RWPE2 (cell line): Measurements from ENCODE around the gene LIMS1.

ENCODE experiments used
- ATAC-seq: fragments of 200-7000 bp; cut with Tn5 transposase; 3 replicates; pipeline ENCODE4 v1.9.1; 2021; ENCODE audit warnings: low read depth
- DNase-seq: peaks from one replicate; pipeline ENCODE4 v3.0.0-alpha.2; 2020; ENCODE audit warnings: low spot score
- H3K27ac ChIP-seq: fragments of 450-650 bp; 2 replicates; pipeline ENCODE4 v1.5.1; 2017; ENCODE audit warnings: mild to moderate bottlenecking; ENCODE audit not compliant: poor library complexity, severe bottlenecking
- H3K27me3 ChIP-seq: fragments of 250-450 bp; sonication (Bioruptor Pico); 2 replicates; pipeline ENCODE4 v1.5.1; 2021; ENCODE audit warnings: mild to moderate bottlenecking, moderate library complexity; ENCODE audit not compliant: insufficient read depth, poor library complexity, severe bottlenecking
- H3K36me3 ChIP-seq: fragments of 250-450 bp; sonication (Bioruptor Pico); 2 replicates; pipeline ENCODE4 v1.5.1; 2020; ENCODE audit warnings: low read depth, mild to moderate bottlenecking, moderate library complexity
- H3K4me1 ChIP-seq: fragments of 250-450 bp; sonication (Bioruptor Pico); 2 replicates; pipeline ENCODE4 v1.5.1; 2021; ENCODE audit warnings: mild to moderate bottlenecking, moderate library complexity; ENCODE audit not compliant: insufficient read depth, poor library complexity, severe bottlenecking
- H3K4me3 ChIP-seq: fragments of 250-450 bp; sonication (Bioruptor Pico); 2 replicates; pipeline ENCODE4 v1.5.1; 2021; ENCODE audit warnings: mild to moderate bottlenecking, moderate library complexity; ENCODE audit not compliant: severe bottlenecking
- H3K9me3 ChIP-seq: fragments of 250-450 bp; sonication (Bioruptor Pico); 2 replicates; pipeline ENCODE4 v1.5.1; 2021; ENCODE audit warnings: mild to moderate bottlenecking, moderate library complexity; ENCODE audit not compliant: severe bottlenecking
- CTCF ChIP-seq: fragments of 450-650 bp; IDR thresholded peaks from one replicate; pipeline ENCODE4 v1.5.1; 2017; ENCODE audit warnings: mild to moderate bottlenecking, moderate library complexity; ENCODE audit not compliant: poor library complexity, severe bottlenecking

Gene LIMS1

GRCh38 chr2:108574332-108574731 lies 40.1 kb downstream of the LIMS1 start:
- no peak for TF ChIP-seq CTCF
- Histone ChIP-seq H3K4me3 (no peak overlapping the region), H3K27ac (peak overlapping the region; percentile 35), H3K9me3 (no peaks in the 10 kb centered on the region), H3K36me3 (peaks cover 7% of the 10 kb centered on the region; the same call in 1 of the 2 replicates), H3K27me3 (no peaks in the 10 kb centered on the region), H3K4me1 (peaks cover 45% of the 10 kb centered on the region)
- DNase-seq (no peak), ATAC-seq (no peak)

- no peak for TF ChIP-seq CTCF
- Histone ChIP-seq H3K4me1 (peaks cover 40% of the 10 kb centered on the region), H3K27me3 (no peaks in the 10 kb centered on the region), H3K27ac (peak overlapping the region; percentile 35), H3K9me3 (no peaks in the 10 kb centered on the region), H3K36me3 (peaks cover 8% of the 10 kb centered on the region; the same call in 1 of the 2 replicates), H3K4me3 (no peak overlapping the region)
- peak; percentile 38 for ATAC-seq
- DNase-seq: no peak
Observed at GRCh38 chr2:108575132-108575966, 41.1 kb downstream of the LIMS1 start.

- Histone ChIP-seq H3K9me3 (no peaks in the 10 kb centered on the region), H3K4me3 (no peak overlapping the region), H3K27me3 (no peaks in the 10 kb centered on the region), H3K27ac (no peak overlapping the region), H3K36me3 (peaks cover 8% of the 10 kb centered on the region; the same call in 1 of the 2 replicates), H3K4me1 (peaks cover 25% of the 10 kb centered on the region)
- ATAC-seq (no peak), DNase-seq (no peak)
- no peak for TF ChIP-seq CTCF
Observed at GRCh38 chr2:108577099-108577498, 42.8 kb downstream of the LIMS1 start.

- no peak for DNase-seq
- Histone ChIP-seq H3K9me3 (no peaks in the 10 kb centered on the region), H3K4me3 (no peak overlapping the region), H3K4me1 (peaks cover 19% of the 10 kb centered on the region), H3K36me3 (peaks cover 8% of the 10 kb centered on the region; the same call in 1 of the 2 replicates), H3K27me3 (no peaks in the 10 kb centered on the region), H3K27ac (no peak overlapping the region)
- TF ChIP-seq CTCF: no peak
- no peak for ATAC-seq
Observed at GRCh38 chr2:108579623-108580022, 45.4 kb downstream of the LIMS1 start.

- H3K9me3 ChIP-seq: no peaks in the 10 kb centered on the region
- peaks cover 8% of the 10 kb centered on the region; the same call in 1 of the 2 replicates for H3K36me3 ChIP-seq
Observed at GRCh38 chr2:108580050-108580449, 45.8 kb downstream of the LIMS1 start.

More at GRCh38 chr2:108580050-108580449, 45.8 kb downstream of the LIMS1 start:
- Histone ChIP-seq H3K27me3 (no peaks in the 10 kb centered on the region), H3K4me1 (peaks cover 15% of the 10 kb centered on the region), H3K27ac (no peak overlapping the region), H3K4me3 (no peak overlapping the region)
- ATAC-seq (no peak), DNase-seq (no peak)
- no peak for TF ChIP-seq CTCF
